Measurements from ENCODE around the gene DDX28.
"Not testable (repeated sequence)": the region's sequence is repeated elsewhere in the genome, so short reads cannot be mapped to it uniquely, and the experiment has no call there.

Gene DDX28

DNA sequence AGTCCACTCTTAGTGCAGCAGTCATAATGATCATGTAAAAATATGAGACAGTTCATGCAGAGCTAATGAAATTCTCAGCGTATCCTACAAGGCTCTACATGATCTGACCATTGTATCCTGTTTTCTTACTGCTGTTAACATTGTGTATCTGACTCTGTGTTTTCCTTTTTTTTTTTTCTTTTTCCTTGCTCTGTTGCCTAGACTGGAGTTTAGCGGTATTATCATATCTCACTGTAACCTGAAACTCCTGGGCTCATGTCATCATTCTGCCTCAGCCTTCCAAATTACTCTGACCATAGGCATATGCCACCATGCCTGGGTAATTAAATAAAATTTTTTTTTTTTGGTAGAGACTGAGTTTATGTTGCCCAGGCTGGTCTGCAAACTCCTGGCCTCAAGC lies 12.2 kb upstream of the DDX28 start:
- no peak for DNase-seq

DNA sequence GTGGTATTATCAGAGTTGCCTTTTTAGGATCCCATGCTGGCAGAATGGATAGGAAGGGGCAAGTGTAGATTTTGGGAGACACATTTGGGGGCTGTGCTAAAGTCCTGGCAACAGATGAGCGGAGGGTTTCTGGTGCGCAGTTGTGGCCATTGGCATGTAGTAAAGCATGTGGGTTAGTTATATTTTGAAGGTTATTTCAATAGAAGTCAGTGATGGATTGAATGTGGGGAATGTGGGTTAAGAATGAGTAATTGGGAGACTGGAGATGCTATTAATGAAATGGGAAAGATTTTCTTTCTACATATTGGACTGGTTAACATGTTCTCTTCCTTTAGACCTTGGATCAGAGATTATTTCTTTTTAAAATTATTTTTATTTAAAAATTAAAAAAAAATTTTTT lies 10.1 kb upstream of the DDX28 start:
- no peak for DNase-seq

DNA sequence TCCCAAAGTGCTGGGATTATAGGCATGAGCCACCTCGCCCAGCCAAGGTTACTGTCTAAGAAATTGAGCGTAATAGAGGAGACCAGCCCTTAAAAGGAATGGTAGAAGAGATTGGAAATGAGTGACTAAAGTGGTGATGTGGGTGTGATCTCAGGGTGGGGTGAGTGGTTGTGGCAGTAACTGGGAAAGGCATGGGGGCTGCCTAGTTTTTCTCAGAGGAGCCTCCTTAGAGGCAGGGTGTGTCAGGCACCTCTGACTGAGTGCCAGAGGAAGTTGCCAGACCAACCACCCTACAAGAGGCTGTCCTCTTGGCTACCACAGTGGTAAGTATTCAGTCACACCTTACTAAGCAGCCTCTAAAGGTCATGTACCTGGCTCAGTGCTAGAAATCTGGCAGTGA lies 8.9 kb upstream of the DDX28 start:
- no peak for DNase-seq

- DNase-seq = not testable (repeated sequence)
Measured at GRCh38 chr16:68030108-68030507, 7.1 kb upstream of the DDX28 start.

- no peak for DNase-seq
Measured at GRCh38 chr16:68028996-68029395, 6.0 kb upstream of the DDX28 start.

GRCh38 chr16:68022278-68022727 lies 729 bp downstream of the DDX28 start:
- no peak for DNase-seq

- DNase-seq = no peak
Measured at GRCh38 chr16:68021490-68021889, 1.5 kb downstream of the DDX28 start.

GRCh38 chr16:68019167-68019680 lies 3.8 kb downstream of the DDX28 start:
- DNase-seq = no peak

DNA sequence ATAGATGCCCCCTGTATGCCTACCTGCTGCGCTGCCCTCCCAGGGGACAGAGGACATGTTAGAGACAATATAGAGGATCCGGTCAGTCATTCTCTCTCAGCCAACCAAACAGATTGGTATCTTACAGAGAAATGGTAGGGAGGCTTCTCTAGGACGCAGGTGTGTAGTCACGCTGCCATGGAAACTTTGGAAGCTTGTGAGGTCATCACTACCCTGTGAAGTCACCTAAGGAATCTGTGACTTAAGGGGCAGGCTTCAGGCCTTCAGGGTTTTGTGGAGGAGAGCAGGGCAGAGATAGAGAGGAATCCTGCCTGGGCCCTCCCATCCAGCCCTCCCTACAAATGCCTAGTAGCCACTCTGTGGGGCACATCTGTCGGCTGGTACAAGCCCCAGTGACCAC lies 7.4 kb downstream of the DDX28 start, which contains the start of gene DPEP2NB:
DPEP2NB (minus strand) TSS at position 231 of the 400 bp plus-strand sequence; CDS start at position 90, 141 bp downstream.
- DNase-seq = no peak

GRCh38 chr16:68013440-68013839 lies 9.6 kb downstream of the DDX28 start:
- DNase-seq = no peak

DNA sequence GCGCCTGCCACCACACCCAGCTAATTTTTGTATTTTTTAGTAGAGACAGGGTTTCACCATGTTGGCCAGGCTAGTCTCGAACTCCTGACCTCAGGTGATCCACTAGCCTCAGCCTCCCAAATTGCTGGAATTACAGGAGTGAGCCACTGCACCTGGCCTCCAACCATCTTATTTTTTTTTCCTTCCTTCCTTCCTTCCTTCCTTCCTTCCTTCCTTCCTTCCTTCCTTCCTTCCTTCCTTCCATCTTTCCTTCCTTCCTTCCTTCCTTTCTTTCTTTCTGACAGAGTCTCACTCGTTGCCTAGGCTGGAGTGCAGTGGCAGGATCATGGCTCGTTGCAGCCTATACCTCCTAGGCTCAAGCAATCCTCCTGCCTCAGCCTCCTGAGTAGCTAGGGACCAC lies 13.2 kb downstream of the DDX28 start:
- DNase-seq = not testable (repeated sequence)

DNA sequence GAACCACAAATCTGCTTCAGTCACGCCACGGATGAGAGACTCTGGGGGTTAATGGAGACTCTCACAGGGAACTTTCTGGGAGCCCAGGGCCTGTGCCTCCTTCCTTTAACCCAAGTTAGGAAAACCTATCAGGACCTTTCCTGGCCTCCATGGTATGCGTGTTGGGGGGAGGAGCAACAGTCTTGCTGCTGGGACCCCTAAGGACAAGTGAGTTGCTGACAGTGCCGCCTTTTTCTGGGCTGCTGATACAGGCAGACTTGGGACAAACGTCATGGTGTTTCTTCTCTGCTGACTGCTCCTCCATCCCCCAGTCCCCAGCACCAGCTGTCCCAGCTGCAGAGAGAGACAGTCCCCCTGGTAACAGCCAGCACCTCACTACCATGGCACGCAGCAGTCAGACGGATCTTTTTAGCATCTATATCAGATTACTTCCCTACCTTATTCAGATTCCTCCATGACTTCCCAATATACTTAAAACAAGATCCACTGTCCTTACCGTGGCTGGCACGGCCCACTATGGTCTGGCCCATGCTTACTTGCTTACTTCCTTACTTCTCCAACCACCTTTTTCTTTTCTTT lies 13.8 kb downstream of the DDX28 start:
- no peak for DNase-seq

DNA sequence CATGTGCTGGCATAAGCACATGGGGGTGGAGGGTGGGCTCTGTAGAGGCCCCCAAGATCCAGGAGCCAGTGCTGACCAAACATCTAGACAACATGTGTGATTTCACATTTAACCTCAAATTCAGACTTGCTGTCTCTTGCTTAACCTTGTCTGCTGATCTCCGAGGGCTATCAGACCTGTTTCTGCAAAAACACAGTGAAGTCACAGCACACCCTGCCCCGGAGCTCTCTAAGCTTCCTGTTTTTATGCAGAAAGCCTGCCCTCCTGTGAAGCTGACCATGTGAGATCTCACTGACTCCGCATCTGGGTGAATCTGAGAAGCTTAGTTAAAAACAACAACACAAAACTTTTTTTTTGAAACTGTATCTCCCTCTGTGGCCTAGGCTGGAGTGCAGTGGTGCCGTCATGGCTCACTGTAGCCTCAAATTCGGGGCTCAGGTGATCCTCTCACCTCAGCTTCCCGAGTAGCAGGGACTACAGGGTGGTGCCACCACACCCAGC lies 17.2 kb downstream of the DDX28 start:
- DNase-seq = no peak

- no peak for DNase-seq
Measured at GRCh38 chr16:68005211-68005610, 17.8 kb downstream of the DDX28 start.

DNA sequence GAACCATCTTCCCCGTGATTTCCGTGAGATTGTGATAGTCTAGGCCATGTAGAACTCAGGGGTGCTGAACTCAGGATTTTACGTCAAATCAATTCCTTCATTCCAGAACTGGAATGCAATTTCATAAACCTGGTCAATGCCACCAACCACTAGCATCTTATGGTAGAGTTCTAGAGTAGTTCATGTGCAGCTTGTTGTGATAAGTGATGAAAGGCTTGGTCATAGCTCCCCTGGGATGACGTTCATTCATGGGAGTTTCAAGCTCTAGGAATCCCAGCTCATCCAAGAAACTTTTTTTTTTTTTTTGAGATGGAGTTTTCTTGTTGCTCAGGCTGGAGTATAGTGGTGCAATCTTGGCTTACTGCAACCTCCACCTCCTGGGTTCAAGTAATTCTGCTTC lies 20.0 kb downstream of the DDX28 start:
- DNase-seq = no peak

- DNase-seq = no peak
Measured at GRCh38 chr16:68000450-68000849, 22.6 kb downstream of the DDX28 start.

DNA sequence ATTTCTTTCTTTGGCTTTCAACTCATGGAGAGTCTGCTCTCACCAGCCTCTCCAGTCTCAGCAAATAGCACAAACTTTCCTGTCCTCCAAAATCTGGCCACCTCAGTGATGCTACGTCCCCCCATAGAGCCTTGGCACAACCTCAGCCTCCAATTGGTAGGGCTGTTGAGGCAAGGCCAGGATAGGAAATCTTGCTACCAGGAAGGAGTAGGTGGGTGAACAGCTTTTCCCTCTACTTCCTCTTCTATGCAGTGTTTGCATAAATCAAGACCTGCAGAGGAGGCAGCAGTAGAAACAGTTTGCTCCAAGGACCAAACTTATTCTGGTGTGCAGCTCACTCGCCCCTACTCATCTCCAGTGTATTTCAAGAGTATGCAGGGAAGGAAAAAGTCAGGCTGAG lies 23.0 kb downstream of the DDX28 start:
- no peak for DNase-seq

GRCh38 chr16:67998779-67999688 lies 24.0 kb downstream of the DDX28 start, which contains the start of gene DPEP2:
Gene DPEP2, minus strand, starts transcription at chr16:67999484. Its CDS starts 6,272 bp downstream, at chr16:67993212.
- DNase-seq = not testable (repeated sequence)

GRCh38 chr16:67998231-67998778 lies 24.7 kb downstream of the DDX28 start:
- not testable (repeated sequence) for DNase-seq

GRCh38 chr16:67996666-67997065 lies 26.4 kb downstream of the DDX28 start:
- DNase-seq = no peak

DNA sequence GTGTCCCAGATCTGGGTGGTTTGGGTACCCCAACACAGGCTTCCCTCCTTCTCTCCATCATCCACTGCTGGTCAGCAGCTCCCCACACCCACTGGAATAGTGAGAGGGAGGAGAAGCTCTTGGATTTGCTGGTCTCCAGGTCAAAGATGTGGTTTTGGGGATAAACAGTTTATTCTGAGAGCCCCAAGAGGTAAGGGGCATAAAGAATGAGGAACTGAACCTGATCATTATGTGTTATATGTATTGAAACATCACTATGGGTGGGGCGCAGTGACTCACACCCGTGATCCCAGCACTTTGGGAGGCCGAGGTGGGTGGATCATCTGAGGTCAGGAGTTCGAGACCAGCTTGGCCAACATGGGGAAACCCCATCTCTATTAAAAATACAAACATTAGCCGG lies 27.6 kb downstream of the DDX28 start:
- DNase-seq = no peak

GRCh38 chr16:67994040-67994408 lies 29.0 kb downstream of the DDX28 start:
- DNase-seq = not testable (repeated sequence)
